Transverse colon (tissue), 4 donors: ENCODE results near the gene NAT14. TPM values are rescaled to one million over a fixed set of nuclear protein-coding genes. Genes with fewer than 3 reads are reported as not detected.
"Not testable (repeated sequence)": the region's sequence is repeated elsewhere in the genome, so short reads cannot be mapped to it uniquely, and the experiment has no call there.

ENCODE experiments used
- DNase-seq: peaks from one replicate; pipeline ENCODE4 v3.0.0-alpha.2; 2019
- H3K27ac ChIP-seq, 4 donors: fragments of 200-600 bp; sonication (generic); 2 replicates each; pipeline ENCODE4 v1.5.1; 2016 to 2018; ENCODE audit warnings: inconsistent platforms in 4 of 4
- H3K27me3 ChIP-seq: fragments of 200-600 bp; sonication (generic); 2 replicates; pipeline ENCODE4 v1.5.1; 2017; ENCODE audit warnings: inconsistent platforms
- H3K36me3 ChIP-seq, 4 donors: fragments of 200-600 bp; sonication (generic); 2 replicates each; pipeline ENCODE4 v1.5.1; 2017 to 2019; ENCODE audit warnings: inconsistent platforms in 4 of 4
- H3K4me1 ChIP-seq, 4 donors: fragments of 200-600 bp; sonication (generic); 2 replicates each; pipeline ENCODE4 v1.5.1; 2017 to 2020; ENCODE audit warnings: inconsistent platforms in 4 of 4
- H3K4me3 ChIP-seq, 4 donors: fragments of 200-600 bp; sonication (generic); 1 replicate in 1 of 4; 2 replicates in 3 of 4; pipeline versions ENCODE4 v1.5.1 to v1.6.1; 2017 to 2019; ENCODE audit warnings: inconsistent platforms in 4 of 4
- H3K9me3 ChIP-seq, 2 donors: fragments of 200-600 bp; sonication (generic); 2 replicates each; pipeline ENCODE4 v1.5.1; 2017 to 2019; ENCODE audit warnings: inconsistent platforms in 2 of 2
- EP300 ChIP-seq: sonication (generic); formaldehyde crosslinking; IDR thresholded peaks from one replicate; pipeline ENCODE4 v1.6.1; 2017; ENCODE audit warnings: antibody characterized with exemption, low read depth
- POLR2A ChIP-seq: fragments of 450-650 bp; IDR thresholded peaks from one replicate; pipeline ENCODE4 v1.6.1; 2016; ENCODE audit warnings: antibody characterized with exemption, mild to moderate bottlenecking, moderate library complexity
- POLR2AphosphoS5 ChIP-seq, 3 donors: sonication (generic); formaldehyde crosslinking; IDR thresholded peaks; one replicate each; pipeline ENCODE4 v1.6.1; 2016; ENCODE audit warnings: antibody characterized with exemption in 3 of 3
- WGBS, 2 donors: methylation state at CpG; one replicate each; pipeline ENCODE4 v1.1.5; 2018; ENCODE audit warnings: low coverage in 1 of 2; 5-methylcytosine and 5-hydroxymethylcytosine counted together
- in situ Hi-C, 4 donors: fragments of 200-750 bp; cut with MboI; loops; one replicate each; pipeline versions ENCODE4 v1.15.0 to v1.15.1; 2017; ENCODE audit warnings: low sequenced_read_pairs in 3 of 4, low pct_ligation_motif_present in 1 of 4, low pct_unique_long_range_greater_than_20kb in 1 of 4
- intact Hi-C: fragments of 100-400 bp; cut with DNase I; formaldehyde crosslinking; loops from one replicate; pipeline ENCODE4 v1.15.1; 2023; ENCODE audit warnings: low total_unique reads
- total RNA-seq, 4 donors: library from RNA; depleted of rRNA; stranded (reverse); fragments of >200 nt; gene quantifications; one replicate each; pipeline ENCODE4 v1.1.0, GENCODE V29; 2016
- TF ChIP-seq, protein P1 (sequence below), 5 experiments: fragments of 200-600 bp in 3 of 5; fragments of 450-650 bp in 2 of 5; sonication (generic) in 3 of 5; IDR thresholded peaks; 1 replicate in 2 of 5; 2 replicates in 3 of 5; pipeline ENCODE4 v1.5.1; 2016 to 2017; ENCODE audit warnings: antibody characterized with exemption in 5 of 5, inconsistent platforms in 3 of 5, mild to moderate bottlenecking in 2 of 5, moderate library complexity in 1 of 5

NAT14 gene
- total RNA-seq, 4 donors from 2014 or later: 2.1 to 2.7 TPM; not detected in 2

- intact Hi-C loops: no loop called here
- DNase-seq: no peak
- in situ Hi-C loops: no loop called here
Measured at GRCh38 chr19:55528030-55528803, 43.2 kb downstream of the NAT14 start.

GRCh38 chr19:55529636-55530234 lies 44.7 kb downstream of the NAT14 start:
- Histone ChIP-seq H3K27me3 (peaks cover 4% of the 10 kb centered on the region), H3K4me1 (peaks cover 5 to 11% (median 10%) of the 10 kb centered on the region in 4 donors), H3K27ac (no peak overlapping the region), H3K4me3 (no peak overlapping the region), H3K36me3 (no peaks in the 10 kb centered on the region), H3K9me3 (no peaks in the 10 kb centered on the region)
- intact Hi-C loops (no loop called here), in situ Hi-C loops (no loop called here)
- TF ChIP-seq POLR2A (no peak), POLR2AphosphoS5 (IDR thresholded peaks at IDR 0.05) (no peak), EP300 (no peak)
- TF ChIP-seq, protein P1, sequence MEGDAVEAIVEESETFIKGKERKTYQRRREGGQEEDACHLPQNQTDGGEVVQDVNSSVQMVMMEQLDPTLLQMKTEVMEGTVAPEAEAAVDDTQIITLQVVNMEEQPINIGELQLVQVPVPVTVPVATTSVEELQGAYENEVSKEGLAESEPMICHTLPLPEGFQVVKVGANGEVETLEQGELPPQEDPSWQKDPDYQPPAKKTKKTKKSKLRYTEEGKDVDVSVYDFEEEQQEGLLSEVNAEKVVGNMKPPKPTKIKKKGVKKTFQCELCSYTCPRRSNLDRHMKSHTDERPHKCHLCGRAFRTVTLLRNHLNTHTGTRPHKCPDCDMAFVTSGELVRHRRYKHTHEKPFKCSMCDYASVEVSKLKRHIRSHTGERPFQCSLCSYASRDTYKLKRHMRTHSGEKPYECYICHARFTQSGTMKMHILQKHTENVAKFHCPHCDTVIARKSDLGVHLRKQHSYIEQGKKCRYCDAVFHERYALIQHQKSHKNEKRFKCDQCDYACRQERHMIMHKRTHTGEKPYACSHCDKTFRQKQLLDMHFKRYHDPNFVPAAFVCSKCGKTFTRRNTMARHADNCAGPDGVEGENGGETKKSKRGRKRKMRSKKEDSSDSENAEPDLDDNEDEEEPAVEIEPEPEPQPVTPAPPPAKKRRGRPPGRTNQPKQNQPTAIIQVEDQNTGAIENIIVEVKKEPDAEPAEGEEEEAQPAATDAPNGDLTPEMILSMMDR (IDR thresholded peaks at IDR 0.05): no peak
- no peak for DNase-seq
- 89% methylated on average over 35 of the region's 56 CpGs; no CpG with 5 or more reads in 1 of the 2 donors for WGBS, 2 donors

More at GRCh38 chr19:55528030-55528803, 43.2 kb downstream of the NAT14 start:
- TF ChIP-seq POLR2AphosphoS5 (IDR thresholded peaks at IDR 0.05) (no peak), EP300 (no peak), POLR2A (no peak)
- TF ChIP-seq, protein P1 (IDR thresholded peaks at IDR 0.05): no peak
- 37 to 50% methylated on average over 2 to 15 of the region's 15 CpGs for WGBS, 2 donors
- Histone ChIP-seq H3K36me3 (no peaks in the 10 kb centered on the region), H3K9me3 (no peaks in the 10 kb centered on the region), H3K4me1 (peaks cover 5 to 11% (median 10%) of the 10 kb centered on the region in 4 donors), H3K4me3 (no peak overlapping the region), H3K27ac (no peak overlapping the region), H3K27me3 (peaks cover 4% of the 10 kb centered on the region)

DNA sequence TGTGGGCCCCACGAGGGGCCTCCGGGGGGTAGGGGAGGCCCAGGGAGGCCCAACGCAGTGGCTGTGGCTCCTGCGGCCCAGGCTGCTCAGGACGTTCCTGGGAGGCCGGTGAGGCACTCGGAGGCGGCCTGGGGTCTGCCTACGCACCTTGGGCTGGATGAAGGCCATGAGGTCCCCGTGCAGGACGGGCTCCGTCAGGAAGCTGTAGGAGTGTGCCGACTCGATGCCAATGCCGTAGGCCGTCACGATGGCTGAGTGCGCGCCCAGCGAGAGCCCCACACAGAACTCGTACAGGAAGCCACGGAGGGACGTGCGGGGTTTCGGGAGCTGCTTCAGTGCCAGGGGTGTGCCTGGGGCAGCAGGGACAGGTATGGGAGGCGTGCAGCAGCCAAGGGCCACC lies 46.0 kb downstream of the NAT14 start:
- Histone ChIP-seq H3K36me3 (no peaks in the 10 kb centered on the region), H3K9me3 (no peaks in the 10 kb centered on the region), H3K4me1 (peaks cover 5 to 7% (median 6%) of the 10 kb centered on the region in 4 donors), H3K4me3 (no peak overlapping the region), H3K27me3 (peaks cover 4% of the 10 kb centered on the region), H3K27ac (no peak overlapping the region)
- intact Hi-C loops: no loop called here
- TF ChIP-seq, protein P1 (IDR thresholded peaks at IDR 0.05): no peak
- TF ChIP-seq POLR2AphosphoS5 (IDR thresholded peaks at IDR 0.05) (no peak), POLR2A (no peak), EP300 (no peak)
- 93% methylated on average over 26 of the region's 26 CpGs; no CpG with 5 or more reads in 1 of the 2 donors for WGBS, 2 donors
- in situ Hi-C loops: no loop called here
- no peak for DNase-seq

- DNase-seq, intact Hi-C loops, H3K4me1 ChIP-seq, H3K27me3 ChIP-seq, H3K4me3 ChIP-seq, H3K9me3 ChIP-seq, H3K36me3 ChIP-seq, in situ Hi-C loops, H3K27ac ChIP-seq: not testable (repeated sequence)
- WGBS, 2 donors: 91% methylated on average over 7 of the region's 7 CpGs; no CpG with 5 or more reads in 1 of the 2 donors
Measured at GRCh38 chr19:55534280-55534679, 49.3 kb downstream of the NAT14 start.
